Smooth muscle cell of the brain vasculature (primary cell): Measurements from ENCODE around the gene CAMK2G.
"Not testable (repeated sequence)": the region's sequence is repeated elsewhere in the genome, so short reads cannot be mapped to it uniquely, and the experiment has no call there.

Source experiments
- DNase-seq: peaks from one replicate; pipeline ENCODE4 v3.0.0-alpha.2; 2012; ENCODE audit warnings: low read depth, low spot score

The CAMK2G gene

DNA sequence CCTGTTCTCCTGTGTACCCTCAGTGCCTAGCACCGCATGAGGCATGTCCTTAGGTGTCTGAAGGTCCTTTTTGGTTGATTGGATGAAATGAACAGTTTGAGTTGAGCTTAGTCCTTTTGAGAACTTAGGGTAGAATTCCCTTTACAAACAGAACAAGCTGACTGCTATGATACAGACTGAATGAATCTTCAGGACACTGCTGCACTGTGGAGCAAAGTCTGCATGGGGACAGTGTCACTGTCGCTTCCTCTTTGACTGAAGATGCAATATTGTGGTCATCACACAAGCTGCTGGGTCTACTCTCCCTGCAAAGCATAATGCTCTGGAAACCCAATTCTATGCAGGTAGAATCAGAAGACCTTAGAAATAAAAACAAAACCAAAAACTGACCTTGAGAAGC is 28.0 kb upstream of the CAMK2G start:
- DNase-seq: no peak

- DNase-seq: no peak
These were observed 26.9 kb upstream of the CAMK2G start for GRCh38 chr10:73901261-73901660.

GRCh38 chr10:73900064-73900463 is 25.7 kb upstream of the CAMK2G start:
- DNase-seq: no peak

DNA sequence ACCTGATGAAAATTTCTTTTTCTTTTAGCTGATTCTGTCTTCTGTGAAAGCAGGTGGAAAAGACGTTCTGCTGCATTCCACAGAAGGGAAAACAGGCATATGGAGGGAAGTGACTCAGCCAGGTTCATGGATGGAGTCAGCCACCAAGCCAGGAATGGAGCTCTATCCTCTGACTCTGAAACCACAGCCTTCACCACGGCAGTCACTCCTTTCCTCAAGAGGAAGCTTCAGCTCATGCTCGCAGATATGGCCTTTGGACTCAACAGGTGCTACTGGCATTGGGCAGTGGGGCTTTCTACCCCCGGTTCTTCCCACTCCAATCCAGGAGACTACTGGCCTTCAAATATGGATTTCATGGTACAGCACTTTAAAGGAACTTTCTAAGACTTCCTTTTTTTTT is 25.1 kb upstream of the CAMK2G start:
- no peak for DNase-seq

- DNase-seq: no peak
These were observed 24.5 kb upstream of the CAMK2G start for GRCh38 chr10:73898730-73899410.

DNA sequence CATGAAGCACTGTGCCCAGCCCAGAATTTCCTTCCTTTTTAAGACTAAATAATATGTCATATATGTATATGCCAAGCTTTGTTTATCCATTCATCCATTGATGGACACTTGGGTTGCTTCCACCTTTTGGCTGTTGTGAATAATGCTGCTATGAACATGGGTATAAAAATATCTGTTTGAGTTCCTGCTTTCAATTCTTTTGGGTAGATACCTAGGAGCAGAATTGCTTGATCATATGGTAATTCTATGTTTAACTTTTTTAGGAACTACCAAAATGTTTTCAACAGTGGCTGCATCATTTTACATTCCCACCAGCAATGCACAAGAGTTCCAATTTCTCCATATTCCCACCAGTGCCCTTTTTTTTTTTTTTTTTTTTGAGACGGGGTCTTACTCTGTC is 23.3 kb upstream of the CAMK2G start:
- DNase-seq: no peak

DNA sequence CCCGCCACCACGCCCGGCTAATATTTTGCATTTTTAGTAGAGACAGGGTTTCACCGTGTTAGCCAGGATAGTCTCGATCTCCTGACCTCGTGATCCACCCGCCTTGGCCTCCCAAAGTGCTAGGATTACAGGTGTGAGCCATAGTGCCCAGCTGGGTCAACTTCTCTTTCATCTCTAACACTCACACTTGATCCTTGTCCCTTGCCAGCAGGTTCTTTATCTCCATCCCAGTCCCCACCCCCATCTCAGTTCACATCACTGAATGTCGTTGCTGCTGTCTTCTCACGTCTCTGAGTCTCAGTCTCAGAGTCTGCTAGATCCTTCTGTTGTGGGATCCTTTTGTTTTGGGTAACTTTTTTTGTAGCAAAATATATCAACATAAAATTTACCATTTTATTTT is 21.0 kb upstream of the CAMK2G start:
- DNase-seq: not testable (repeated sequence)

DNA sequence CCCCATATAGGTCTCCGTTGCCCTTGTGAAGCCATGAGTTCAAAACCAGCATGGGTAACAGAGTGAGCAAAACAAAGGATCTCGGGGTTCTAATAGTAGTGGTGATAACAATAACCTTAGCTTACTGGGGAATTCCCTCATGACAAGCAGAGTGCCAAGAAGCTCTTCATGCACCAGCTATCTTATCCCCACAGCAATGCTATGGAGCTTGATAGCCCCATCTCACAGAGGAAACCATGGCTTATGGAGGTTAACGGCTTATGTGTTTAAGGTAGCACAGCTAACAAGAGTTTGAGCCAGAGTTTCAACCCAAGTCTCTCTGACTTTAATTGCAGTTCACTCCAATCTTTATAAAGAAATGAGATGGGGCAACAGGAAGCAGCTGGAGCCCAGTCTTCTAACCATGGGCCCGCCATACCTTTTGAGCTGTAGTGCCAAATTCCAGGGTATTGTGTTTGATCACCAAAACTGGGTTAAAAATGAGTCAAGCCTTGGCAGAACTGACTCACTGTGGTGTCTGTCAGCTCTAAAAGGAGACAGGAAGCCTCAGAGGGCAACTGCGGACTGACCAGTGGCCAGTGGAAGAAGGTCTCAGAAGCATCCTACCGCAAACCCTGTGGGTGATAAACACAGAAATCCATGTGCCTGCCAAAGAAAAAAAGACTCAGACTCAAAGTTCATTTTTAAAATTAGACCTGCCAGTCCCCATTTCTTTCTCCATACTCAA is 20.1 kb upstream of the CAMK2G start:
- DNase-seq: peak; percentile 47

DNA sequence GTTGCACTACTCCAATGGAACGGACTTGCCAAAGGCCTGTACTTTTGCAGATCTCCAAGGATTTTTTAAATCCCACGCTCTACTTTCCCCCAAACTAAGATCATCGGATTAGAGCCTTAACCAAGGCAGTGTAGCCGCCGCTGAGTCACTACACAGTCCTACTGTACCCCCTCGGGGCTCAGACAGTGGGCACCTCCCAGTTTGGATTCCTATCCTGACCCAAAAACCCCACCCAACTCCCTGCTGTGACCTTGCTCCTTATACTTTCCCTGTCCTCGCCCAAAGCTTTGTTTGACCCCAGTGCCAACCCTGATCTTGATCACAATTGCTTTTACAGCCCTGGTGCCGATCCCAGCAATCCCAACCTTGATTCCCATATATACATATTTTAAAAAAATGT is 19.1 kb upstream of the CAMK2G start:
- DNase-seq: no peak

DNA sequence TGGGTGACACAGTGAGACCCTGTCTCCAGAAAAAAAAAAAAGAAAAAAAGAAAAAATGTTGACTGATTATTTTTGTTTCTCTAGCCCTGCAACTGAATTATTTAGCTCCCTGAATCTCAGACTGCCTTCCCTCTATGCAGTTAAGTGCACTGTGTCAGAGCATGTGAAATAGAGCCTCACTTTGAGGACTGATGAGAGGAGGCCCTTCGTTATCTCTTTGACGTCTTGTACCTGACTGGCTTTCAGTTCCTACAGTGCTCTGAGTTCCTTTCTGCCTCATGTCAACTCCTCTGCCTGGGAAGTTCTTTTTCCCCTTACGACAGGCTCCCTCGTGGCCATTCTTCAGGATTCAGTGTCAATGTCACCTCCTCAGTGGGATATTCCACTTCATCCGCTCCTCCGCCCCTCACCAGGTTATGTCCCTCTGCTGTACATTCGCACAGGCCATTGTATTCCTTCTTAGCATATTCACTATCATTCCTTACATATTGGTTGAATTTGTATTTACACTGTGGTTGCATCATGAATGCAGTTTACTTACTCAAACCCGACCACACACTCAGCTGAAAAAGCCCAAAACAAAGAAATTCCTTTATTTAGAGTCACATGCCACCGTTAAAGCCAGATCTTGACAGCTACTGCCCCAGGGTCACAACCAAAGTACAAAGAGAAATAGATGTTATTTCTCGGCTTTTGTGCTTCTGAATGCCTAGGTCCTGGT is 18.1 kb upstream of the CAMK2G start:
- no peak for DNase-seq

GRCh38 chr10:73891540-73891939 is 17.2 kb upstream of the CAMK2G start:
- no peak for DNase-seq

GRCh38 chr10:73890830-73891229 is 16.5 kb upstream of the CAMK2G start:
- DNase-seq: not testable (repeated sequence)

DNA sequence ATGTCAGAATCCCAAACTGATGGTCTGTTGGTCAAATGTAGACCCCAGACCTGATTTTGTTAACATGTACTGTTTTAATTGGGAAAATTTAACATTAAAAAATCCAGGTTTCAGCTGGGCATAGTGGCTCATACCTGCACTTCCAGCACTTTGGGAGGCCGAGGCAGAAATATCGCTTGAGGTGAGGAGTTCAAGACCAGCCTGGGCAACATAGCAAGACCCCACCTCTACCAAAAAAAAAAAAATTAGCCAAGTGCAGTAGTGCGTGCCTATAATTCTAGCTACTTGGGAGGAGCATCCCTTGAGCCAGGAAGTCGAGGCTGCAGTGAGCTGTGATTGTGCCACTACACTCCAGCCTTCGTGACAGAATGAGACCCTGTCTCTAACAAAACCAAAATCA is 15.9 kb upstream of the CAMK2G start:
- DNase-seq: no peak

- DNase-seq: not testable (repeated sequence)
These were observed 15.1 kb upstream of the CAMK2G start for GRCh38 chr10:73889416-73889815.

GRCh38 chr10:73889014-73889413 is 14.7 kb upstream of the CAMK2G start:
- no peak for DNase-seq

GRCh38 chr10:73888514-73888913 is 14.2 kb upstream of the CAMK2G start:
- no peak for DNase-seq

GRCh38 chr10:73887294-73888039 is 13.1 kb upstream of the CAMK2G start:
- DNase-seq: peak; percentile 81

GRCh38 chr10:73886661-73887293 is 12.4 kb upstream of the CAMK2G start:
- DNase-seq: no peak

DNA sequence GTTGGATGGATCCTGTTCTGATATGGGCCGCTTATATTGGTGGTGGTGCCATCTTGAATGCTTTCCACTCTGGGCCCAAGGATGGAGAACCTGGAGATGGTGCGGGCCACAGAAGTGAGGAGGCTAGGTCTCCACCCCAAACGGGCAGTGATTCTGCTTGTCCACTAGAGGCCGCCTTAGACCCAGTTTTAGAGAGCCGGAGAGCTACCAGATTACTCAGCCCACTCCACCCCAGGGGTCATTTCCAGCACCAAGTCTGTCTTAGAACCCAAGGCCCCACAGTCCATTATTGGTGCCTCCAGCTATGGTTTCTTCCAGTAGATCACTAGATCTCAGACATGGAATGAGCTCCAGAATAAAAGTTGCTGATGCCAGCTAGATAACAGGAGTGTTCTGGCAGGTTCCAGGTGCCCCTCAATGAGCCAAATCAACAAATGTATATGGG is 11.8 kb upstream of the CAMK2G start:
- peak; percentile 67 for DNase-seq

GRCh38 chr10:73884017-73884416 is 9.7 kb upstream of the CAMK2G start:
- no peak for DNase-seq

GRCh38 chr10:73881221-73881919 is 7.0 kb upstream of the CAMK2G start:
- DNase-seq: no peak
